Activated CD4-positive, alpha-beta T cell treated with anti-CD3 and anti-CD28 coated beads, Interleukin-2, amount 50 U/mL, for 24 hours (primary cell): ENCODE results near the gene PAQR3.
"Not testable (repeated sequence)": the region's sequence is repeated elsewhere in the genome, so short reads cannot be mapped to it uniquely, and the experiment has no call there.

Source experiments
- DNase-seq, 2 donors: peaks; one replicate each; pipeline ENCODE4 v3.0.0-alpha.2; 2020; ENCODE audit warnings: low read depth in 1 of 2, low spot score in 1 of 2

The PAQR3 gene

GRCh38 chr4:78928835-78929234 lies 10.4 kb downstream of the PAQR3 start:
- no peak for DNase-seq

- no peak for DNase-seq
These were observed 12.4 kb downstream of the PAQR3 start for GRCh38 chr4:78926826-78927225.

- no peak for DNase-seq
These were observed 15.6 kb downstream of the PAQR3 start for GRCh38 chr4:78923464-78924312.

- no peak for DNase-seq
These were observed 17.0 kb downstream of the PAQR3 start for GRCh38 chr4:78922207-78922606.

GRCh38 chr4:78910612-78911011 lies 28.6 kb downstream of the PAQR3 start:
- no peak for DNase-seq

GRCh38 chr4:78908974-78909373 lies 30.3 kb downstream of the PAQR3 start:
- DNase-seq: not testable (repeated sequence)

GRCh38 chr4:78907638-78908037 lies 31.6 kb downstream of the PAQR3 start:
- no peak for DNase-seq

- DNase-seq: no peak
These were observed 35.1 kb downstream of the PAQR3 start for GRCh38 chr4:78904143-78904542.

GRCh38 chr4:78902298-78902697 lies 36.9 kb downstream of the PAQR3 start:
- no peak for DNase-seq

GRCh38 chr4:78901882-78902281 lies 37.4 kb downstream of the PAQR3 start:
- no peak for DNase-seq

GRCh38 chr4:78899302-78899701 lies 39.9 kb downstream of the PAQR3 start:
- DNase-seq: no peak

- no peak for DNase-seq
These were observed 49.3 kb downstream of the PAQR3 start for GRCh38 chr4:78889955-78890354.

- DNase-seq: no peak
These were observed 53.6 kb downstream of the PAQR3 start for GRCh38 chr4:78885598-78885997.

GRCh38 chr4:78880874-78881492 lies 58.3 kb downstream of the PAQR3 start:
- no peak for DNase-seq

GRCh38 chr4:78878031-78878430 lies 61.2 kb downstream of the PAQR3 start:
- no peak for DNase-seq

- DNase-seq: no peak
These were observed 62.5 kb downstream of the PAQR3 start for GRCh38 chr4:78876568-78877320.

GRCh38 chr4:78870056-78870455 lies 69.2 kb downstream of the PAQR3 start:
- DNase-seq: no peak

GRCh38 chr4:78868712-78869111 lies 70.5 kb downstream of the PAQR3 start:
- not testable (repeated sequence) for DNase-seq

GRCh38 chr4:78865451-78865850 lies 73.8 kb downstream of the PAQR3 start:
- DNase-seq: no peak

- peak in 1 of 2 donors; percentile 25 for DNase-seq
These were observed 74.7 kb downstream of the PAQR3 start for GRCh38 chr4:78864405-78865024.

- no peak for DNase-seq
These were observed 75.2 kb downstream of the PAQR3 start for GRCh38 chr4:78863991-78864390.
